EH (cell line): ENCODE results near the gene ZSCAN25.
"Not testable (repeated sequence)": the region's sequence is repeated elsewhere in the genome, so short reads cannot be mapped to it uniquely, and the experiment has no call there.

ENCODE experiments used
- DNase-seq: peaks from one replicate; pipeline ENCODE4 v3.0.0-alpha.2; 2015; ENCODE audit warnings: low read depth

ZSCAN25 gene

DNA sequence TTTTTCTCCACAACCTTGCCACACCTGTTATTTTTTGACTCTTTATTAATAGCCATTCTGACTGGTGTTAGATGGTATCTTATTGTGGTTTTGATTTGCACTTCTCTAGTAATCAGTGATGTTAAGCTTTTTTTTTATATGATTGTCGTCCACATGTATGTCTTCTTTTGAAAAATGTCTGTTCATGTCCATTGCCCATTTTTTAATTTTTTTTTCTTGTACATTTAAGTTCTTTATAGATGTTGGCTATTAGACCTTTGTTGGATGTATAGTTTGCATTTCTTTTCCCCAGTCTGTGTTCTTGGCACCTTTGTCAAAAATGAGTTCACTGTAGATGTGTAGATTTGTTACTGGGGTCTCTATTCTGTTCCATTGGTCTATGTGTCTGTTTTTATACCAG, 28.8 kb downstream of the ZSCAN25 start:
- no peak for DNase-seq

DNA sequence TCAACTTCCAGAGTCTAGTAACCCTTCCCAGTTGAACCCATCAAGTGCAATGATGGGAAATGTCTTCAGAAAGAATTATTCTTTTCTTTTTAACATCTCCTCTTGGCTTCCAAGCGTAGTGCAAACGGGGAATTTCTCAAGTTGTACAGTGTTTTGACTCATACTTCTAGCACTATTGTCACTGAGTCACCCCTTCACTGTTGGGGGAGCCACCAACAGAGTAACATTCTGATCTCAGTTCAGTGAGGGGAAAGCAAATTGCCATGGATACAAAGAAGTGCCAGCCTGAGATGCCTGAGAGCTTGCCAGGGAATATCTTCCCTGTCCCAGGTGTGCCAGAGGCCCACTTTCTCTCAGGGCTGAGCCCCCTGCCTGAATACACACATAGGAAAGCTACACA, 32.1 kb downstream of the ZSCAN25 start:
- DNase-seq: no peak

GRCh38 chr7:99651290-99651689, 34.5 kb downstream of the ZSCAN25 start:
- DNase-seq: no peak

- no peak for DNase-seq
These were observed 35.9 kb downstream of the ZSCAN25 start for GRCh38 chr7:99652671-99653070.

DNA sequence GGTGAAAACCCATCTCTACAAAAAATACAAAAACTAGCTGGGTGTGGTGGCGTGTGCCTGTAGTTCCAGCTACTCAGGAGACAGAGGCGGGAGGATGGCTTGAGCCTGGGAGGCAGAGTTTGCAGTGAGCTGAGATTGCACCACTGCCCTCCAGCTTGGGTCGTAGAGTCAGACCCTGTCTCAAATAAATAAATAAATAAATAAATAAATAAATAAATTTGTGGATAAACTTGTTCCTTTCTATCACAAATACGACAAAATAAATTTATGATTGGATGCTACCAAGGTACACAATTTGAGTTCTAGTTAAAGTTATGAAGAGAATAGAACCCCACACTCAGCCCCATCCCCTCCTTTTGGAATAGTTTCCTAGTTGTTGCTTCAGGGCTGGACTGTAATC, 36.5 kb downstream of the ZSCAN25 start:
- DNase-seq: not testable (repeated sequence)

DNA sequence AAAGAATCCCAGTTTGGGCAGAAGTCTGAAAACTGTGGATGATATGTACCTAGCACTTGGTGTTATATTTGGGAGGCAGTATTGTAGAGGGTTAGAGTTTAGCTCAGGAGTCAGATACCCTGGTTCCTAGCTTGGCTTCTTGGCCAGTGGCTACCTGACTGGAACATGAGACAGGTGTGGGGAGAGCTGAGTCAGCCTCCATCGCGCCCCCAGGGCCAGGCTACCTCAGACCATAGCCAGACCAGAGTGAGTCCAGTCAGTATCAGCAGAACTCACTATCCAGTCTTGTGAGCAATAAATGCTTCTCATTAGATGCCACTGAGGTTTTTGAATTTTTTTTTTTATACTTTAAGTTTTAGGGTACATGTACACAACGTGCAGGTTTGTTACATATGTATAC, 37.0 kb downstream of the ZSCAN25 start:
- no peak for DNase-seq

GRCh38 chr7:99654626-99655025, 37.9 kb downstream of the ZSCAN25 start:
- not testable (repeated sequence) for DNase-seq

DNA sequence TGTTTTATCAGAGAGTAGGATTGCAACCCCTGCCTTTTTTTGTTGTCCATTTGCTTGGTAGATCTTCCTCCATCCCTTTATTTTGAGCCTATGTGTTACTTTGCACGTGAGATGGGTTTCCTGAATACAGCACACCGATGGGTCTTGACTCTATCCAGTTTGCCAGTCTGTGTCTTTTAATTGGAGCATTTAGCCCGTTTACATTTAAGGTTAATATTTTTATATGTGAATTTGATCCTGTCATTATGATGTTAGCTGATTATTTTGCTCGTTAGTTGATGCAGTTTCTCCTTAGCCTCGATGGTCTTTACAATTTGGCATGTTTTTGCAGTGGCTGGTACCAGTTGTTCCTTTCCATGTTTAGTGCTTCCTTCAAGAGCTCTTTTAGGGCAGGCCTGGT, 41.1 kb downstream of the ZSCAN25 start:
- not testable (repeated sequence) for DNase-seq

DNA sequence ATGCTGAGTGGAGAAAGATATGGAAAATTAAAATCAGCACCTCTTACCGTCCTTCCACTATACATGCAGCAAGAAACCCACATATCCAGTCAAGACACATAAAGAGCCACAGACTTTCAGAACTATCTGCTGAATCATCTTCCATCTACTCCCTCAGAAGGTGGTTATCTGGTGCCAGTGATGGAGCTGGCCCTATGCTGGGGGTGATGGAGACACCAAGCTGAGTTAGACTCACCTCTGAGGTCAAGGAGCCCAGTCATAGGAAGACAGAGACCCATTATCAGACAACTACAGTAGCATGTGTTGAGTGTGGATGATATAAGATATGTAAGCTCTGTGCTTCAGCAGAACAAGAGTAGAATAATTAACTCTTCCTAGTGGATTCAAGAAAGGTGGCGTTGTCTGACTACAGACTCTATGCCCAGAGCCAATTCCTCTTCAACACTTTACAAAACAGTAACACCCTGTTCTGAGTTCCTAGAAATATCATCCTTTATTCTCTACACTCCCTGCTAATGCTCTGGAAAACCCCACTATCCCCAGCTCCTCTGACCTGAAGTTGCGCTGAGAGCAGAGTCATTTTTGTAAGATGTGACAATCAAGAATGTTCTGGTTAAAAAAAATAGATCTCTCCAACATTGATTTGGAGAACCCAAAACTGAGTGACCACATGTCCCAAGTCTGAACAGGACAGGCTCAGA, 48.7 kb downstream of the ZSCAN25 start:
- DNase-seq: no peak

- no peak for DNase-seq
These were observed 49.3 kb downstream of the ZSCAN25 start for GRCh38 chr7:99666013-99666395.

GRCh38 chr7:99667179-99667578, 50.4 kb downstream of the ZSCAN25 start:
- no peak for DNase-seq

DNA sequence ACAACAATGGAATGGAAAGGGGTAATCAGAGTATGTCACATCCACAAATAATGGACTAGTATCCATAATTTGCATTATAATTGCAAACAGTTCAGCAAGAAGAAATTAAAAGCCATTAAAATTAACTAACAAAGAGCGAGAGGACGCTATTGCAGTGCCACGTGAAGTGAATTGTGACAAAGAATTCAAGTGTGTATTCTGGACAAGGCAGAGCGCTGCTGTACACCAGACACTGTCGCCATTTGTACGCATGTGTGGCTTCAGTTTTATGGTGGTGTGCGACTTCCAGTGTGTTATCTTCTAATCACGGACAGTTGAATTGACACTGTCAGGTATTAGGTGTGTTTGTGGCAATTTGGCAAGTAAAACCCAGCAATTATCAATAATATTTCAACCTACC, 51.8 kb downstream of the ZSCAN25 start:
- no peak for DNase-seq

- DNase-seq: no peak
These were observed 53.0 kb downstream of the ZSCAN25 start for GRCh38 chr7:99669782-99670181.

- no peak for DNase-seq
These were observed 55.8 kb downstream of the ZSCAN25 start for GRCh38 chr7:99672573-99672972.

DNA sequence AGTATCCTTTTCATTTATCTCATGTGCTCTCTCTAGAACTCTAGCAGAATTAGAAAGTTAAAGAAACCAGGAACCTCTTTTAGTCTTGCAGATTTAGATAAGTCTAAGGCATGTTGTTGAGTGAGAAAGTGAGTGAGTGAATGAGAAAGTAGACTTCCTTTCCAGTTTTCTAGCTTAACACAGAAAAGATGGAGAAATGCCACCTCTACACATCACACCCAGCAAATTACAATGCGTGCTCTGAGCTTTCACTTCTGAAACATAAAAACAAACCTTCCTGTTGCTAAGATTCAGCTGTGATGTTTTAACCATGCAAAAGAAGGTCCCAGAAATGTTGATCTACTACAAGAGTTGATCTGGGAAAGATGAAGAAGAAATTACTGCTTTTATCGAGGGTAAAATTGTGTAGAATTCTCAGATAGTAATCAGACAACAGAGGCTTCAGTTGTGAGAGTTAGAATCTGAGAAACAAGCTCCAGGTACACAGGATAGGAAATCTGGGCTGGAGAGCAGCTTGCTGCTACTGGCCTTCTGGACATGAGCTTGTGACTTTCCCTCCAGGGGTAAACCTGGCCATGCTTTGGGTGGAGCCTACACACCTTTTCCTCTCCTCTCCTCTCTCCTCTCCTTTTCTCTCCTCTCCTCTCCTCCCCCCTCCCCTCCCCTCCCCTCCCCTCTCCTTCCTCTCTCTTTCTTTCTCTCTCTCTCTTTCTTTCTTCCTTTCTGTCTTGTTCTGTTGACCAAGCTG, 58.4 kb downstream of the ZSCAN25 start:
- no peak for DNase-seq

DNA sequence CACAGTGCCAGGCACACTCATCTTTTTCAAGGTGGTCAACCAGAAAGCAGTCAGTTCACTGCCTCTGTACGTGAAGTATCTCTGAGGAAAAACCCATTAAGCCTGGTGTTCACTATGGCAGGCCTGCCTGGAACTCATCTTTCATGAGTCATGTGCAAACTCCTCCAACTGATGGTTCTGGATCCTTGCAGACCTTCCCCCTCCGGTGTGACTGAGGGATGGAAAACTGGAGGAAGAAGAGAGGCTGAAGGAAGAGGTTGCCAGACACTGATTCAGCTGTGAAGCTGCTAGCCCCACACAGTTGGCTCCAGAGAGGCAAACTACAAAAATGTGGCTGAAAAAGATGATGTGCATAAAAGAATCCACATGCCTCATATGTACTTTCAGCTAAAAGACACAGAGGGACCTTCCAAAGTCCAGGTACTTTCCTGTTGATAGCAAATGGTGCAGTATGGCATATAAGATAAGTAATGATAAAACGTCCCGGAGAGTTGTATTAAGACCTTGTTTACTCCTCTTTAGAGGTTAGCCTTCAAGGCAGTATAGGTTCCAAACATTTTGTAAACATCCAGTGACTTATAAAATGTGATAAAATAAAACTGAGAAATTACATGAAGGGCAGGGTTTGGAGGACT, 60.4 kb downstream of the ZSCAN25 start:
- DNase-seq: peak; percentile 6

DNA sequence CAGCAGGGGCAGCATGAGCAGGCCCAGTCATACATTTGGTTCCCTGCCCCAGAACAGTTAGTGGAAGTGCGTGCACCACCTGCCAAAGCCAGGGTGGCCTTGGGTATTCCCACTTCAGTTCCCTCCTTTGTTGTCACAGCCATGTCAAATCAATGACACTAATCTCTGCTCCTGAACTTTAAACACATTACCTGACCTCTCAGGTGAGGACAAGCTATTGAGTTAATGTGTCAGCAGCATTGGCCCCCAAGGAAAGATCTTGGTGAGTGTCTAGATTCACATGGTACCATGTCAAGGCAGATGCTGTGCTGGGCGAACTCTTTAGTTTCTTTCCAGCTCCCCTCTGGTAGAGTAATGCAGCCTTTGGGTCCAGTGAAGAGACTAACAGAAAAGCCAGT, 60.9 kb downstream of the ZSCAN25 start:
- no peak for DNase-seq

DNA sequence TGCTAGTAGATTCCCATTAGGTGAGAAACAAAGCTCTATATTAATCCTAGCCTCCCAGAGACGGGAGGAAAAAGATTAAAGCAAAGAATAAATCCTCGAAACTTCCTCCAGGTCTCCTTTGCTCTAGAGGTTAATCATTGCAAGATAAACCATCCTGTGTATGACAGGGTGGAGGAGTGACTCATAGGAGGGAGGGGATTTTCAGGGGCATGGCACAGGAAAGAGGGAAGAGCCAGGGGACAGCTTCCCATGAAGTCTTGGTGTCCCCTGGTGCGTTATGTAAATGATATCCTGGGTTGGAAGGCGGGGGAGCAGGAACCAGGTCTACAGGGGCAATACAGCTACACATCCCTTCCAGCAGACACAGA, 62.3 kb downstream of the ZSCAN25 start:
- peak; percentile 34 for DNase-seq

DNA sequence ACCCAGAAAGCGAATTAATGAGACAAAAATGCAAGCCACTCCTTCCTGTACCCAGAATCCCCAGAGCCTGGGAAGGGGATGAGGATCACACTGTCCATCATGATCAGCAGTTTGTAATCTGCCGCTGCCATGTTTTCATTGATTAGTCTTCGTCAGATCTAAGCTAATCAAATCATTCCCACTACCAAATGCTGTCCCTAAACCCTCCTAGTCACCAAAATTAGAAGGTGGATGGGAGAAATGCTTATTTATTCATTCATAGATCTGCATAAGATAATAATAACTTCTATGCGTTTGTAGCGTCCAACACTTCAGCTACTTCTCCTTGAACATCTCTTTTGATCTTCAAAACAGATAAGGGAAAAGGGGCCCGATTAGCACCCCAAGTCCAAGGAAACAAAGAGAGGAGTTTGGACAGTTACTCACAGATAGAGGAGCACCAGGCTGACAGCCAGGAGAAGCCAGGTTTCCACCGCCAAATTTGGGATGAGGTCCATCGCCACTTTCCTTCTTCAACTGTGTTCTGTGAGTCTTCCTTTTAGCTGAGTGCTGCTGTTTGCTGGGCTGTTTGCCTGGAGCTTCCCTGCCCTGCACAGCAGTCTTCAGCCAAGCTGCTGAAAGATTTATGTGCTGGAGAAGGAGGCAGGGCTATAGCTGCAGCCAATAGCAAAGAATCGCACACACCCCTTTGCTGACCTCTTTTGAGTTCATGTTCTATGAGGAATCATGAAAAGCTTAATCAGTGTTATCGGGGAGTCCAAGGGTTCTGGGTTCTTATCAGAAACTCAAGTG, 62.9 kb downstream of the ZSCAN25 start, which contains the start of gene CYP3A5:
Gene CYP3A5 (minus strand): TSS at position 597 of the 792 bp plus-strand sequence. CDS start 100 bp downstream, at position 497.
- DNase-seq: peak; percentile 23
